HEK293 (cell line): ENCODE measurements around the gene SAMM50.

ENCODE experiments used
- CTCF ChIA-PET: fragments of 350-600 bp; formaldehyde crosslinking; extraction: SDS; loops from one replicate; lab custom pipeline; 2021; ENCODE audit warnings: antibody characterized with exemption; lab: Yijun Ruan, JAX
- POLR2A ChIA-PET: fragments of 300-600 bp; formaldehyde crosslinking; extraction: SDS; loops from one replicate; lab custom pipeline; 2020; ENCODE audit warnings: antibody characterized with exemption, inconsistent platforms; lab: Yijun Ruan, JAX
- H3K27ac ChIP-seq: fragments of 200-500 bp; sonication (Bioruptor generic); 2 replicates; pipeline ENCODE4 v1.5.1; 2014; ENCODE audit warnings: low read depth, low read length, control low read depth, inconsistent platforms; ENCODE audit errors: extremely low read depth
- H3K36me3 ChIP-seq, 2 experiments: fragments of 200-500 bp in 1 of 2; sonication (Bioruptor generic) in 1 of 2; 1 replicate in 1 of 2; 2 replicates in 1 of 2; pipeline ENCODE4 v1.5.1; 2014 to 2017; ENCODE audit warnings: inconsistent platforms in 2 of 2, low read length in 2 of 2; ENCODE audit not compliant: control insufficient read depth in 2 of 2, insufficient read depth in 1 of 2
- H3K4me1 ChIP-seq: fragments of 200-500 bp; sonication (Bioruptor generic); 2 replicates; pipeline ENCODE4 v1.5.1; 2014; ENCODE audit warnings: mild to moderate bottlenecking, low read length, inconsistent platforms; ENCODE audit not compliant: control insufficient read depth, insufficient read depth
- H3K4me3 ChIP-seq: 2 replicates; pipeline ENCODE4 v1.5.1; 2011; ENCODE audit warnings: low read depth, mild to moderate bottlenecking, control low read depth, low read length, moderate library complexity
- H3K9me3 ChIP-seq: fragments of 200-500 bp; sonication (Bioruptor generic); 2 replicates; pipeline ENCODE4 v1.5.1; 2014; ENCODE audit warnings: low read depth, low read length, inconsistent platforms; ENCODE audit not compliant: control insufficient read depth, insufficient read depth
- KLF8 ChIP-seq: fragments of 450-650 bp; formaldehyde crosslinking; IDR thresholded peaks from 2 replicates; pipeline ENCODE4 v1.5.1; 2016; ENCODE audit warnings: missing biosample characterization, missing genetic modification characterization
- ZEB2 ChIP-seq: fragments of 450-650 bp; formaldehyde crosslinking; IDR thresholded peaks from 2 replicates; pipeline ENCODE4 v1.5.1; 2016; ENCODE audit warnings: missing biosample characterization, missing genetic modification characterization
- ZFP69B ChIP-seq: fragments of 450-650 bp; formaldehyde crosslinking; IDR thresholded peaks from 2 replicates; pipeline ENCODE4 v1.5.1; 2016; ENCODE audit warnings: missing biosample characterization, missing genetic modification characterization
- ZNF311 ChIP-seq: fragments of 450-650 bp; formaldehyde crosslinking; IDR thresholded peaks from 2 replicates; pipeline ENCODE4 v1.5.1; 2017; ENCODE audit warnings: missing biosample characterization, missing genetic modification characterization, borderline replicate concordance
- ZNF341 ChIP-seq: fragments of 450-650 bp; formaldehyde crosslinking; IDR thresholded peaks from 2 replicates; pipeline ENCODE4; 2016; ENCODE audit warnings: low read depth, missing biosample characterization, missing genetic modification characterization
- ZNF510 ChIP-seq: fragments of 450-650 bp; formaldehyde crosslinking; IDR thresholded peaks from 2 replicates; pipeline ENCODE4 v1.5.1; 2018; ENCODE audit warnings: mild to moderate bottlenecking, missing genetic modification characterization, missing biosample characterization; ENCODE audit not compliant: insufficient replicate concordance
- ZNF549 ChIP-seq: fragments of 450-650 bp; IDR thresholded peaks from 2 replicates; pipeline ENCODE4 v1.5.1; 2018; ENCODE audit warnings: missing biosample characterization, missing genetic modification characterization, mild to moderate bottlenecking, inconsistent platforms, moderate library complexity
- ZNF555 ChIP-seq: fragments of 450-650 bp; formaldehyde crosslinking; conservative IDR thresholded peaks from 2 replicates; pipeline ENCODE4 v1.5.1; 2017; ENCODE audit warnings: missing biosample characterization, mild to moderate bottlenecking, missing genetic modification characterization, inconsistent platforms
- ZNF560 ChIP-seq: fragments of 450-650 bp; formaldehyde crosslinking; IDR thresholded peaks from 2 replicates; pipeline ENCODE4 v1.5.1; 2017; ENCODE audit warnings: missing biosample characterization, missing genetic modification characterization, borderline replicate concordance
- ZNF626 ChIP-seq: fragments of 450-650 bp; sonication (Bioruptor Pico); formaldehyde crosslinking; IDR thresholded peaks from 2 replicates; pipeline ENCODE4 v1.5.1; 2018; ENCODE audit warnings: missing biosample characterization, missing genetic modification characterization, inconsistent platforms
- ZNF664 ChIP-seq: fragments of 450-650 bp; formaldehyde crosslinking; IDR thresholded peaks from 2 replicates; pipeline ENCODE4 v1.5.1; 2016; ENCODE audit warnings: missing biosample characterization, missing genetic modification characterization
- ZNF670 ChIP-seq: fragments of 450-650 bp; formaldehyde crosslinking; IDR thresholded peaks from 2 replicates; pipeline ENCODE4 v1.5.1; 2016; ENCODE audit warnings: missing biosample characterization, missing genetic modification characterization, low read depth
- ZNF701 ChIP-seq: fragments of 450-650 bp; formaldehyde crosslinking; IDR thresholded peaks from 2 replicates; pipeline ENCODE4 v1.5.1; 2016; ENCODE audit warnings: missing biosample characterization, missing genetic modification characterization
- ZSCAN23 ChIP-seq: fragments of 450-650 bp; formaldehyde crosslinking; IDR thresholded peaks from 2 replicates; pipeline ENCODE4 v1.5.1; 2016; ENCODE audit warnings: missing biosample characterization, missing genetic modification characterization
- TF ChIP-seq, protein P1 (sequence below): fragments of 450-650 bp; formaldehyde crosslinking; optimal IDR thresholded peaks from 2 replicates; pipeline ENCODE3; 2016; ENCODE audit warnings: missing biosample characterization, mild to moderate bottlenecking, missing genetic modification characterization
- TF ChIP-seq, protein P2 (sequence below): fragments of 450-650 bp; formaldehyde crosslinking; IDR thresholded peaks from 2 replicates; pipeline ENCODE4 v1.5.1; 2016; ENCODE audit warnings: missing biosample characterization, missing genetic modification characterization
- TF ChIP-seq, protein P3 (sequence below): fragments of 450-650 bp; formaldehyde crosslinking; conservative IDR thresholded peaks from 2 replicates; pipeline ENCODE4 v1.5.1; 2016; ENCODE audit warnings: low read depth, missing biosample characterization, missing genetic modification characterization
- TF ChIP-seq, protein P4 (sequence below): fragments of 450-650 bp; formaldehyde crosslinking; IDR thresholded peaks from 2 replicates; pipeline ENCODE4 v1.5.1; 2016; ENCODE audit warnings: missing biosample characterization, missing genetic modification characterization

The SAMM50 gene

DNA sequence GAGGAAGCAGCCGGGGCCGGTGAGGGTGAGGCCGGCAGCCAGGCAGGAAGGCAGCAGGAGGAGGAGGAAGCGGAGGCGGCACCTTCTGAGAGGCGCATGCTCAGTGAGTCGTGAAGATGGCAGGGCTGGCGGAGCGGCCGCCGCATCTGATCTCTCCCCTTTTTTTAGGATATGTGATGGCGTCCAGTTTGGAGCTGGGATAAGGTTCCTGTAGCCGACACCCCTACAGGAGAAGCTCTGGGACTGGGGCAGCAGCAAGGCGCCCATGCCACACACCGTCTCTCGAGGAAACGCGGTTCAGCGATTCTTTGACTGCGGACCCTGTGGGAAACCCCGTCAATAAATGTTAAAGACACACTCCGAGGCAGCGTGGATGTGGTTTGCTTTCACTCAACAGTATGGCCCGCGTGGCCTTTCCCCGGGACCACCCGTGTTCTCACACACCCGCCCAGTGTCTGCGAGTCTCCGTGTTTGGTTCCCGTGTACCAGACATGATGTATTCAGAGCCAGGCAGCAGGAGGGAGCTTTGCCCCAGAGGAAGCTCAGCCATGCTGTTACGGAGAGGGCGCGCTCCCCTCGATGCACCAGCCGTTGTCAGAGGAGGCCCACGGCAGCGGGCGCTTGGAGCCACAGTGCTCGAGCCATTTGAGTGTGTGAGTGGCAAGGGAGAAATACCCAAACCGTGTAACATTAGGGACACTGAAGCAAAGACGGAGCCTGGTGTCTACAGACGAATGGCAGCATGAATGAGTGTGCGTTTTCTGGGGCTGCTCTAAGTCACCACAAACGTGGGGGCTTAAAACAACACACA, 41.1 kb downstream of the SAMM50 start (continued):
- TF ChIP-seq, protein P1, sequence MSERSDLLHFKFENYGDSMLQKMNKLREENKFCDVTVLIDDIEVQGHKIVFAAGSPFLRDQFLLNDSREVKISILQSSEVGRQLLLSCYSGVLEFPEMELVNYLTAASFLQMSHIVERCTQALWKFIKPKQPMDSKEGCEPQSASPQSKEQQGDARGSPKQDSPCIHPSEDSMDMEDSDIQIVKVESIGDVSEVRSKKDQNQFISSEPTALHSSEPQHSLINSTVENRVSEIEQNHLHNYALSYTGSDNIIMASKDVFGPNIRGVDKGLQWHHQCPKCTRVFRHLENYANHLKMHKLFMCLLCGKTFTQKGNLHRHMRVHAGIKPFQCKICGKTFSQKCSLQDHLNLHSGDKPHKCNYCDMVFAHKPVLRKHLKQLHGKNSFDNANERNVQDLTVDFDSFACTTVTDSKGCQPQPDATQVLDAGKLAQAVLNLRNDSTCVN (tag by site-specific recombination) = no peak

DNA sequence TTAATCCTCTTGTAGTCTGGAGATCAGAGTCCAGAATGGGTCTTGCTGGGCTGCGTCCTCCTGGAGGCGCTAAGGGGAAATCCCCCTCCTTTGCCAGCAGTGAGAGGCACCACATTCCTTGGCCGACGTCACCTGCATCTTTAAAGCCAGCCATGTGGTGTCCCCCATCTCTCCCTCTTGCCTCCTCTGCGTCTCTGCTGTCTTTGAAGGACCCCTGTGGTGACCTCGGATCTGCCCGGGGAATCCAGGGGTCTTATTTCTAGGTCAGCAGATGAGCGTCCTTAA, 41.7 kb downstream of the SAMM50 start:
- Histone ChIP-seq H3K9me3 (no peaks in the 10 kb centered on the region), H3K27ac (no peak overlapping the region), H3K36me3 (peaks cover 7 to 77% of the 10 kb centered on the region in 2 experiments; a peak in 2 of 3 replicates), H3K4me3 (no peak overlapping the region), H3K4me1 (no peaks in the 10 kb centered on the region)
- TF ChIP-seq ZFP69B (no peak), ZNF626 (tag by site-specific recombination) (no peak), ZNF555 (tag by site-specific recombination) (no peak), ZNF549 (tag by site-specific recombination) (no peak), ZNF341 (tag by site-specific recombination) (no peak)
- TF ChIP-seq, protein P2, sequence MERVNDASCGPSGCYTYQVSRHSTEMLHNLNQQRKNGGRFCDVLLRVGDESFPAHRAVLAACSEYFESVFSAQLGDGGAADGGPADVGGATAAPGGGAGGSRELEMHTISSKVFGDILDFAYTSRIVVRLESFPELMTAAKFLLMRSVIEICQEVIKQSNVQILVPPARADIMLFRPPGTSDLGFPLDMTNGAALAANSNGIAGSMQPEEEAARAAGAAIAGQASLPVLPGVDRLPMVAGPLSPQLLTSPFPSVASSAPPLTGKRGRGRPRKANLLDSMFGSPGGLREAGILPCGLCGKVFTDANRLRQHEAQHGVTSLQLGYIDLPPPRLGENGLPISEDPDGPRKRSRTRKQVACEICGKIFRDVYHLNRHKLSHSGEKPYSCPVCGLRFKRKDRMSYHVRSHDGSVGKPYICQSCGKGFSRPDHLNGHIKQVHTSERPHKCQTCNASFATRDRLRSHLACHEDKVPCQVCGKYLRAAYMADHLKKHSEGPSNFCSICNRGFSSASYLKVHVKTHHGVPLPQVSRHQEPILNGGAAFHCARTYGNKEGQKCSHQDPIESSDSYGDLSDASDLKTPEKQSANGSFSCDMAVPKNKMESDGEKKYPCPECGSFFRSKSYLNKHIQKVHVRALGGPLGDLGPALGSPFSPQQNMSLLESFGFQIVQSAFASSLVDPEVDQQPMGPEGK (tag by site-specific recombination) = no peak
- CTCF ChIA-PET = interaction anchor here (0.6 kb wide), 1 partner anchor 43 kb away, joined by 3 read pairs; no protein-coding TSS in a partner anchor
- POLR2A ChIA-PET = no interaction called here

DNA sequence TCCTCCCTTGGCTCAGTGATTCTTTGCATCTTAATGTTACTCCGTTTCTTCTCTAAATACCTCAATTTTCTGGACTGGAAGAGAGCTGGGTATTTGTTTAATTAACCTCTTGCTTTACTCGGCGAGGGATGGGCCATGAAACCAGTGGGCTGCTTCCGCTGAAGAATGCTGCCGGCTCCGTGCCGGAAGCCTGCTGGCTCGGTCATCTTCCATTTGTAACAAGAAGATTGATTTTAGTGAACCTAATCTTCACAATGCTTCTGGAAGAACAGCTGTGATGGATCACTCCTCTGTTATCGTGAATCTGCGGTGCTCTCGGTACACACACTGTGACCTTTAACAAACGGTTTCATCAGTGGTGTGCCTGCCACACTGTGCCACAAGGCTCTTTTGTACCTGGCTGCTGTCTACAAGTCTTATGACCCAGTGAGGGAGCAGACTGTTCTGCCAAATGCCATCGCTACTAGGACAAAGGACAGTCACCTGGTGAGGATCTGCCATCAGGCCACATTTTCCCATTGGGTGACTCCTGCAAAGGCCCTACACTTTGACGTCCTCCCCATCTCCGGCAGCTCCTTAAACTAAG, 43.5 kb downstream of the SAMM50 start:
- no peaks in the 10 kb centered on the region for H3K9me3 ChIP-seq
- H3K4me1 ChIP-seq = no peaks in the 10 kb centered on the region
- TF ChIP-seq ZNF664 (tag by site-specific recombination) (no peak), ZNF670 (no peak), ZNF510 (tag by site-specific recombination) (no peak), ZEB2 (tag by site-specific recombination) (no peak), ZSCAN23 (tag by site-specific recombination) (no peak), ZNF560 (tag by site-specific recombination) (no peak), KLF8 (tag by site-specific recombination) (no peak), ZNF701 (tag by site-specific recombination) (no peak), ZNF311 (no peak)
- TF ChIP-seq, protein P1 (tag by site-specific recombination) = no peak
- TF ChIP-seq, protein P3, sequence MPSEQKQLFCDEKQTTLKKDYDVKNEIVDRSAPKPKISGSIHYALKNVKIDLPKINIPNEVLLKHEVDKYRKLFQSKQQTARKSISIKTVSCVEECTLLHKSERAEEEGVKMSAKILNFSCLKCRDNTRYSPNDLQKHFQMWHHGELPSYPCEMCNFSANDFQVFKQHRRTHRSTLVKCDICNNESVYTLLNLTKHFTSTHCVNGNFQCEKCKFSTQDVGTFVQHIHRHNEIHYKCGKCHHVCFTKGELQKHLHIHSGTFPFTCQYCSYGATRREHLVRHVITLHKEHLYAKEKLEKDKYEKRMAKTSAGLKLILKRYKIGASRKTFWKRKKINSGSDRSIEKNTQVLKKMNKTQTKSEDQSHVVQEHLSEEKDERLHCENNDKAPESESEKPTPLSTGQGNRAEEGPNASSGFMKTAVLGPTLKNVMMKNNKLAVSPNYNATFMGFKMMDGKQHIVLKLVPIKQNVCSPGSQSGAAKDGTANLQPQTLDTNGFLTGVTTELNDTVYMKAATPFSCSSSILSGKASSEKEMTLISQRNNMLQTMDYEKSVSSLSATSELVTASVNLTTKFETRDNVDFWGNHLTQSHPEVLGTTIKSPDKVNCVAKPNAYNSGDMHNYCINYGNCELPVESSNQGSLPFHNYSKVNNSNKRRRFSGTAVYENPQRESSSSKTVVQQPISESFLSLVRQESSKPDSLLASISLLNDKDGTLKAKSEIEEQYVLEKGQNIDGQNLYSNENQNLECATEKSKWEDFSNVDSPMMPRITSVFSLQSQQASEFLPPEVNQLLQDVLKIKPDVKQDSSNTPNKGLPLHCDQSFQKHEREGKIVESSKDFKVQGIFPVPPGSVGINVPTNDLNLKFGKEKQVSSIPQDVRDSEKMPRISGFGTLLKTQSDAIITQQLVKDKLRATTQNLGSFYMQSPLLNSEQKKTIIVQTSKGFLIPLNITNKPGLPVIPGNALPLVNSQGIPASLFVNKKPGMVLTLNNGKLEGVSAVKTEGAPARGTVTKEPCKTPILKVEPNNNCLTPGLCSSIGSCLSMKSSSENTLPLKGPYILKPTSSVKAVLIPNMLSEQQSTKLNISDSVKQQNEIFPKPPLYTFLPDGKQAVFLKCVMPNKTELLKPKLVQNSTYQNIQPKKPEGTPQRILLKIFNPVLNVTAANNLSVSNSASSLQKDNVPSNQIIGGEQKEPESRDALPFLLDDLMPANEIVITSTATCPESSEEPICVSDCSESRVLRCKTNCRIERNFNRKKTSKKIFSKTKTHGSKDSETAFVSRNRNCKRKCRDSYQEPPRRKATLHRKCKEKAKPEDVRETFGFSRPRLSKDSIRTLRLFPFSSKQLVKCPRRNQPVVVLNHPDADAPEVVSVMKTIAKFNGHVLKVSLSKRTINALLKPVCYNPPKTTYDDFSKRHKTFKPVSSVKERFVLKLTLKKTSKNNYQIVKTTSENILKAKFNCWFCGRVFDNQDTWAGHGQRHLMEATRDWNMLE = no peak
- TF ChIP-seq, protein P4, sequence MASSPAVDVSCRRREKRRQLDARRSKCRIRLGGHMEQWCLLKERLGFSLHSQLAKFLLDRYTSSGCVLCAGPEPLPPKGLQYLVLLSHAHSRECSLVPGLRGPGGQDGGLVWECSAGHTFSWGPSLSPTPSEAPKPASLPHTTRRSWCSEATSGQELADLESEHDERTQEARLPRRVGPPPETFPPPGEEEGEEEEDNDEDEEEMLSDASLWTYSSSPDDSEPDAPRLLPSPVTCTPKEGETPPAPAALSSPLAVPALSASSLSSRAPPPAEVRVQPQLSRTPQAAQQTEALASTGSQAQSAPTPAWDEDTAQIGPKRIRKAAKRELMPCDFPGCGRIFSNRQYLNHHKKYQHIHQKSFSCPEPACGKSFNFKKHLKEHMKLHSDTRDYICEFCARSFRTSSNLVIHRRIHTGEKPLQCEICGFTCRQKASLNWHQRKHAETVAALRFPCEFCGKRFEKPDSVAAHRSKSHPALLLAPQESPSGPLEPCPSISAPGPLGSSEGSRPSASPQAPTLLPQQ = no peak
- ChIA-PET CTCF (interaction anchor here (0.6 to 1.9 kb wide), 4 partner anchors 22 to 1448 kb away, joined by 3 to 9 read pairs (median 4); no protein-coding TSS in a partner anchor), POLR2A (no interaction called here)
- no peak overlapping the region for H3K4me3 ChIP-seq
- peaks cover 7 to 62% of the 10 kb centered on the region in 2 experiments; a peak in 2 of 3 replicates for H3K36me3 ChIP-seq
- H3K27ac ChIP-seq = no peak overlapping the region
